Stimulated activated CD8-positive, alpha-beta memory T cell treated with anti-CD3 and anti-CD28 coated beads, Interleukin-2, amount 100 ng/mL, for 1 hour (primary cell): ENCODE data around the gene PRADC1.
"Not testable (repeated sequence)": the region's sequence is repeated elsewhere in the genome, so short reads cannot be mapped to it uniquely, and the experiment has no call there.

Source experiments
- DNase-seq, 2 donors: peaks; one replicate each; pipeline ENCODE4 v3.0.0-alpha.2; 2020; ENCODE audit warnings: low read depth in 2 of 2

PRADC1 gene

DNA sequence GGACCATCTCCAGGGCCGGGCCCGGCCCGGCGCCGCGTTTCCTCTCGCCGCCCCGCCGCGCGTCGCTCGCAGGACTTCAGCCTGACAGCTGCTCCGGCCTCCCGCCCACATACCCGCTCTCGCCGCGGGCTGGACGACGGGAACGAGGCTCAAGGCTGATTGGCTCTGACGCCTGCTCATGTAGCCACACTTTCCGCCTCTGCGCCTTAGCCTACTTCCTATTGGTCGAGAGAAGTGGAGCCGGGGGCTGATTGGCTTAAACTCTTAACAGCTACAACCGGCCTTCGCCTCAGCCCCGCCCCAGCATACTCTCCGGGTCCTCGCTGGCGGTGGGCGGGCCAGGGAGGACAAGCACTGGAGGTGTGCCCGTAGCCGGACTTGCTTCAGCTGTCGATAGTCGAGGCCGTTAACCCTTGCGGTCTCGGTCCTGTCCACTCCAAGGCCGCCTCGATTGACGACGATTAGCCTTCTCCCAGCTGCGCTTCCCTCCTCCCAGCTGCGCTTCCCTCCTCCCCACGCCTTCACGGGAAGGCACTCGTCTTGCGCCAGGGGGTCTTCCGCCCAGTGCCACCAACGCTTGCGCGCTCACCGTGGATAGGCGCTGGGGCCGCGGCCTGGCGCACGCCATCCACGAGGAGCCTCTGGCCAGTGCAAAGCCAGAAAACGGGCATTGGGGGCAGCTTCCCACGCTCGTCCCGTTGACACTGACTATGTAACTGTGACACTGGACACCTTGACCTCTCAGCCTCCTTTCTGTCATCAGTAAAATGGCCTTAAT is at the start of gene PRADC1:
Gene PRADC1, minus strand, starts transcription at position 86 of the 778 bp plus-strand sequence. Its CDS starts 79 bp downstream, at position 7.
- DNase-seq: peak; percentile 89 to 90

- DNase-seq: no peak
Observed at GRCh38 chr2:73281244-73281643, 48.2 kb upstream of the PRADC1 start.

DNA sequence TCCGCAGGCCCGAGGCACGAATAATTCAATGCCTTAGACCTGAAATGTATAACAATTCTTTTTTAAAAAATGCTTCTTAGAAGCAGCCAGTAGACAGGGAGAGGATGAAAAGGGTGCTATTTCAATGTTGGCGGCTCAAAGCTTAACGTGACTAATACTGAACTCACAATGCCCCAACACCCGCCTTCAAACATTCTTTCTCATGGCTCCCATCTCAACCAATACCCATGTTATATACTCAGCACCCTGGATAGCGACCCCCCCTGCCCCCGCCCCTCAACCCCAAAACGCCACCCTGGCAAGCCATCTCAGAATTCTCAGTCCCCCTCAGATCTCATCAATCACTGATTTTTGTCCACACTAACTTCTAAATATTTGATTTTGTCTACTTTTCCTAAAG is 46.8 kb upstream of the PRADC1 start:
- DNase-seq: no peak

GRCh38 chr2:73272270-73272669 is 39.2 kb upstream of the PRADC1 start:
- DNase-seq: no peak

DNA sequence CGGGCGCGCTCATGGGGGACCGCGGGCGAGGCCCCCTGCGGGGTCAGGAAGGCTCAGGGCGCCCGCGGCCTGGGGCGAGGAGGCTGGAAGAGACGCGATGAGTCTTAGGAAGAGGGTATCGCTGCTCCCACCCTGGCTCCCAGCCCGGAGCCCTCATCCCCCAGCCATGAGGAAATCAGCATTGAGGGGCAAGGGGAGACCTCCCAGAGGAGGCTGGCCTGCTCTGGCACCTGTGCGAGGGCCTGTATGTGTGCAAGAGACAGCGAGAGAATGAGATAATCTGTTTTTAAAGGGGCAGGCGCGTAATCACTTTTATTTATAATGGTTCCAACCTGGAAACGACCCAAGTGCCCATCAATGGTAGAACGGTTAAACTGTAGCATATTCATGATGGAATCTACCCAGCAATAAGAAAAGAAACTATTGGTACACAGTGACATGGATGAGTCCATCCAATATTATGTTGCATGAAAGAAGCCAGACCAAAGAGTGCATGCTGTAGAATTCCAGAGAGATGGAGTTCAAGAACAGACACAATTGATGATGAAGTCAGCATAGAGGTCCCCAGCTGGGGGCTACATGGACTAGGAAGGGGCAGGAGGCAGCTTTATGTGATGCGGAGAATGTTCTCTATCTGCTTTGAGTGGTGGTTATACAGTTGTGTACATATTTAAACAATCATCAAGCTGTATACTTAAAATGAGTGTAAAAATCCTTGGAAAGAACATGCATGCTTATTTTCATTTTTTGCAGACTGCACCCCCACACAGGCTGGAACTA is 36.8 kb upstream of the PRADC1 start:
- DNase-seq: no peak

DNA sequence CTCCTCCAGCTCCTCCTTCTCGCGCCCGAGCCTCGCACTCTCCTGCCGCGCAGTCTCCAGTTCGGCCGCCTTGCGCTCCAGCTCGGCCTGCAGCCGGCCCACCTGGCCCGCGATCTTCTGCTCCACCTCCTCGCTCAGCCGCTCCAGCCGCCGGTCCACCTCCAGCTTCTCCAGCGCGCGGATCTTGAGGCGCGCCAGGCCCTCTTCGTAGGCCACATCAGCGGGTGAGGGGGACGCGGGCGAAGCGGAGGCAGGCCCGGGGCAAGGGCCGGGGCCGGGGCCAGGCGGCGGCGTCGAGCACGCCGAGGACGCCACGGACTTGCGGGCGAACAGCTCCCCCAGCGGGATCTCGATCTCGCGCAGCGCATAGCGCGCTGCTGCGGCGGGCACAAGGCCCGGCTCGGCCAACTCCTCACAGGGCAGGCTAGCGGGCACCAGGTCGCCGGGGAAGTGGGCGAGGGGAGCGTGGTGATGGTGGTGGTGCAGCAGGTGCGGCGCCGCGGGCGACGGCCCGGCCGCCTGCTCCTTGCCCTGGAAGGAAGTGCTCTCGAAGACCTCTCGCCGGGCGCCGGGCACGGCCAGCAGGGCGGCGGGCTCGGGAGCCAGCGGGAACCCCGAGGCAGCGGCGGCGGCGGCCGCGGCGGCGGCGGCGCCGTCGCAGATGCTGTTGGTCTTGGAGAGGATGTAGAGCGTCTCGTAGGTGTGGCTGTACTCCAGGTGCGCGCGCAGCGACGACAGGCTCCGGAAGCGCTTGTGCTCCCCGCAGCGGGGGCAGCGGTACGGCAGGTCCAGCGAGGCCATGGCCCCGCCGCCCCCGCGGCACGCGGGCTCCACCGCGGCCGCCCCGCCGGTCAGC is 36.0 kb upstream of the PRADC1 start:
- peak; percentile 51 to 53 for DNase-seq

- DNase-seq: no peak
Observed at GRCh38 chr2:73268366-73268829, 35.4 kb upstream of the PRADC1 start.

DNA sequence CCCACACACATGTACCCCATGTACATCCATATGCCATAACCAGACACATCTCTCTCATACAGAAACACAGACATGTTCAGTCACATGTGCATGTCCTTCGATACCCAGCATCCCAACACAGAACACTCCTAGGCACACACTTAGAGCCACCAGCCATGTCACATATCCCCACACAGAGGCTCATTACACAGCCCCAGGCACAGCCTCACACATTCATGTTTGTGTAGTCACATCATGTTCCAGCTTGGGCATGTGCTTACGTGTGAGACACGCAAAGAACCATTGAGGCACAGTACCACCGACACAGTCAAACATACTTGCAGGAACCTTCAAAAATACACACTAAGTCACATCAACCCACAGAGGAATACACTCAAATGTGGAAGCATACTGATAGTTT is 34.0 kb upstream of the PRADC1 start:
- no peak for DNase-seq

GRCh38 chr2:73266061-73266901 is 33.2 kb upstream of the PRADC1 start:
- DNase-seq: no peak

DNA sequence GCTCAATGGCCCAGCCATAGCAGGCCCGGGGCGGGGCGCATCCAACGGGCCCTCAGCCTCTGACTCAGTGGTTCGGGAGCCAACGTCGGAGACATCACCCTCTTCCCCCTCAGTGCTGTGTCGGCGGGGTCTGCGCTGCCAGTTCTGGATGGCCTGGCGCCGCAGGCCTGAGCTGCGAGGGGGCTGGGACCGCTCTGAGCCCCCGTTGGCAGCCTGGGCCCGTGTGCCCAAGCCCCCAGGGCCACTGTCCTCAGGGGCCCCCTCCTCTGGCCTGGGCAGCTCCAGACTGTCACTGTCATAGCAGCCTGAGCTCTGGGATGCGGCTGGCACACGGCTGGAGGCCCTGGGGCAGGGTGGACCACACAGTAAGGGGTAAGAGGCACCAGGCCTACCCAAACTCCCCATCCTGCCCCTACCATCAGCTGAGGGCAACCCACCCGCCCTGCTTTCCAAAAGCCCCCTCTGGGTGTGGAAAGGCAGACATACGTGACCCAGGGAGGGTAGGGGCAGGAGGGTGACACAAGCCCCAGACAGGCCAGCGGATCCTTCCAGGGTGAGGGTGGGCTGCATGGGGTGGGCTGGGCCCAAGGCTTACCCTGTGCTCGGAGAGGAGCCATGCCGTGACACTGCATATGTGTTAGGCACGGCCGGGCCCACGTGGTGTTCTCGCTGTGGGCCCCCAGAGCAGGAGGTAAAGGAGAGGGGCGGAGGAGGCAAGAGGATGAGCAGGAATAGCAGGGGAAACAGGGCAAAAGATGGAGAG is 32.4 kb upstream of the PRADC1 start:
- no peak for DNase-seq

DNA sequence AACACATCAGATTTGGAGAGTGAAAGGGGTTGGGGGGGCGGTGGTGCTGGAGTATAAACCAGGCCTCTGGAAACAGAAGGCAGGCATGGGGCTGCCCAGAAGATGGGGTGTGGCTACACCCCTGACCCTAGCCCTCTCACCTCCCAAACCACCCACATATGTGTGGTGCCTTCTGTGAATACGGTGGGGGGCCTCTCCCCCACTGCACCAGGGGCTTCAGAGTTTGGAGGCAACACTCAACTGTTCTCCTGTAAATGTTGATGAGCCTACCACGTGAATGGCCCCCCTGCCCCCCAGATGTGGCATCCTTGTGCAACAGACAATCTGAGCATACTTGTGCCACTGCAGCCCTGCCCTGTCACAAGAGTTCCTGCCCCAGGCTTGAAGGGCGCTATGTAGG is 31.7 kb upstream of the PRADC1 start:
- no peak for DNase-seq

DNA sequence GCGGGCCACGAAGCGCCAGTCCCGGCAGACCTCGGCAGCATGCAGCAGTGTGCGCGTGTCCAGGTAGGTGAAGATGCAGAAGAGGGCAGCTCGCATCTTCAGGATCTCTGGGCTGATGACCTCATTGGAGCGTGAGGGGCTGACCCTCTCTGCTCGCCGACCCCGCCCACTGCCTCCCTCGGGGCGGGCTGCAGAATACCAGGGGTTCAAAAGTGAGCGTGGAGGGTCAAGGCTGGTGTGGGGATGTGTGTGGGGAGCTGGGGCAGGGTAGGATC is 31.2 kb upstream of the PRADC1 start:
- no peak for DNase-seq

DNA sequence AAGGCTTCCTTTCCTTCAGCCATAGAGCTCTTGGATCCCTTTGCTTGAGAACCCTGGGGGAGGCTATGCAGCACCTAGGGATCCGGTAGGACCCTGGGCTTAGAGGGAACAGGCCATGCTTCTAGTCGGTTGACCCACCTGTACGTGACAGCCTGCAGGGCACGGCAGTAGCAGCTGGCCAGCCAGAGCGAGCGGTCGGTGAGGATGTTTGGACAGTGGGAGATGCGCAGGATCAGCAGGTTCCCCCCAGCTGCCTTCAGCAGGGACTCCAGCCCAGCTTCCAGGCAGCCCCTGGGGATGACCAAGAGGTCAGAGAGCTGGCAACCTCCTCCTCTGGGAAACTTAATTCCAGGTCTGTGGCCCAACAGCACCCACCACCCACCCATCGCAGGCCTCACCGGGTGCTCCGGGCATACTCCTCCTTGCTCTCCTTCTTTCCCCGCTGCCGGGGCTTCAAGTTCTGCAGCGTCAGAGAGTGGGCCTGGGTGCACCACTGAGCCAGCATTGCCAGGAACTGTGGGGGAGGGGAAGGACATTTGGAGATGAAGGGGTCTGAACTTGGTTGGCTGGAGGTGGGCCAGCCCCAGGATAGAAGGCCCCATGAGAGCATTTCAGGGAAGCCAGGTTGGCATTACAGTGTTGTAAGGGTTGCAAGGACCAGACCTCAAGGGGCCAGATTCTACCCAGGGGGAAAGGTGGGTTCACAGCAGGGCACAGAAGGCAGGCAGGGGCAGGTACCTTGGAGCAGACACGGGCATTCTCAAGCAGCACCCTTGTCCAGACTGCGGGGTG is 30.7 kb upstream of the PRADC1 start:
- no peak for DNase-seq

- not testable (repeated sequence) for DNase-seq
Observed at GRCh38 chr2:73262691-73263429, 29.8 kb upstream of the PRADC1 start.

- no peak for DNase-seq
Observed at GRCh38 chr2:73262108-73262651, 29.1 kb upstream of the PRADC1 start.

DNA sequence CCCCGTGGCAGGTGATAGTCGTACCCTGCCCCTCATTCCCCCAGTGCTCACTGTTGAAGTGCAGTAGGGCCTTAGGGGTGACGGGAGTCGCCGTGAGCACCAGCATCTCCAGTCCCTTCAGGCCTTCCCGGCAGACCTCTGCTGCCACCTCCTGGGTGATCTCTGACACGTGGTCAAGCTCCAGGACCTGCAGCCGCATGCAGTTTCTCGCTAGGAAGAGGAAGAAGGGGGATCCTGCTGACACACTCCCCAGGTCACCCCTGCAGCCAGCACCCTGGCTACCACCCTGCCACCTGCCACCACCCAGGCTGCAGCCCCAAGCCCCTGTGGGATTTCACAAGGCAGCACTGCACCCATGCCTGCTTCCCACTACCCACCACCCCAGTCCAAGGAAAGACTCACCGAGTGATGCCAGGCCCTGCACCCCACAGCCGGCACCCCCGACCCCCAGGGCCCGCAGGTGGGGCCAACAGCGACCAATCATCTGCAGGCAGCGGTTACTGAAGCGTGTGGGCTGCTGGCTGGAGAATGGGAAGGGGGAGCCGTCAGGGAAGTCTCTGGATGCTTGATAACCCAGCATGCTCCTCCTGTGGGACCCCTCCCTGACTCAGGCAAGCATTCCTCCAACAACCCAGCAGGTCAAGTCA is 27.4 kb upstream of the PRADC1 start:
- no peak for DNase-seq

GRCh38 chr2:73259704-73260337 is 26.8 kb upstream of the PRADC1 start:
- no peak for DNase-seq

DNA sequence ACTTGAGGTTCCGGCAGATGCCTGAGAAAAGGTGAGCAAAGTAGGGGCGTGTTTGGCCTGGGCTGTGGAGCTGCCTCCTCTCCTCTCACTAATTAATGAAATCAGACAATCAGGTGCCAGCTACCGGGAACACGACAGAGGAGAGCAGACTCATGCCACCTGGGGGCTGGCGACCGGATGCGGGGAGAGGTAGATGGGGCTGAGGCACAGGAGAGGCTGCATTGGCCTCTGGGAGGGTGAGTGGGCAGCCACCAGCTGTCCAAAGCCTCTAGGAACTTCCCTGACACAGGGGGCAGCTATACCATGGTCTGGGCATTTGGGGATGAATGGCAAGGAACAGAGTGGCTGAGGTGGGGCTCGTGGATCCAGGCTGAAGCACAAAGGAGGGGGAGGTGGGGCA is 26.2 kb upstream of the PRADC1 start:
- DNase-seq: no peak
